GM23338 (cell line): ENCODE data around the gene TBX19. TPM values are rescaled to one million over a fixed set of nuclear protein-coding genes. Genes with fewer than 3 reads are reported as not detected.

Experiments used
- ATAC-seq: fragments of 200-7000 bp; cut with Tn5 transposase; 3 replicates; pipeline ENCODE4 v1.9.1; 2020
- DNase-seq: peaks from one replicate; pipeline ENCODE4 v3.0.0-alpha.2; 2015; ENCODE audit warnings: low spot score
- H2AFZ ChIP-seq: fragments of 200-600 bp; sonication (generic); 2 replicates; pipeline ENCODE4 v1.8.0; 2016; ENCODE audit warnings: antibody characterized with exemption, mild to moderate bottlenecking, moderate library complexity
- H3F3A ChIP-seq: fragments of 200-600 bp; sonication (generic); replicated peaks from 2 replicates; pipeline ENCODE4 v1.8.0; 2017; ENCODE audit warnings: antibody characterized with exemption, mixed run types, low read depth
- H3K27ac ChIP-seq: fragments of 200-600 bp; sonication (generic); 2 replicates; pipeline ENCODE4 v1.6.1; 2016; ENCODE audit warnings: low read depth
- H3K27me3 ChIP-seq: fragments of 200-600 bp; sonication (generic); 2 replicates; pipeline ENCODE4 v1.8.0; 2016; ENCODE audit warnings: mild to moderate bottlenecking, mixed run types, moderate library complexity; ENCODE audit not compliant: insufficient read depth
- H3K36me3 ChIP-seq: fragments of 200-600 bp; sonication (generic); 2 replicates; pipeline ENCODE4 v1.8.0; 2016; ENCODE audit warnings: mild to moderate bottlenecking; ENCODE audit not compliant: insufficient read depth
- H3K4me1 ChIP-seq: fragments of 200-600 bp; sonication (generic); 2 replicates; pipeline ENCODE4 v1.8.0; 2016; ENCODE audit warnings: mild to moderate bottlenecking, moderate library complexity; ENCODE audit not compliant: insufficient read depth
- H3K4me2 ChIP-seq: fragments of 200-600 bp; sonication (generic); 2 replicates; pipeline ENCODE4 v1.7.1; 2017; ENCODE audit warnings: mixed run types
- H3K4me3 ChIP-seq: fragments of 200-600 bp; sonication (generic); 2 replicates; pipeline ENCODE4 v1.6.1; 2016; ENCODE audit warnings: mixed run types
- H3K79me2 ChIP-seq: fragments of 200-600 bp; sonication (generic); replicated peaks from 2 replicates; pipeline ENCODE4 v1.8.0; 2017; ENCODE audit warnings: mild to moderate bottlenecking; ENCODE audit not compliant: insufficient read depth
- H3K9me2 ChIP-seq: fragments of 200-600 bp; sonication (generic); 2 replicates; pipeline ENCODE4 v1.8.0; 2017; ENCODE audit not compliant: insufficient read depth
- H4K20me1 ChIP-seq: fragments of 200-600 bp; sonication (generic); replicated peaks from 2 replicates; pipeline ENCODE4 v1.8.0; 2017; ENCODE audit warnings: mild to moderate bottlenecking; ENCODE audit not compliant: insufficient read depth
- H3K27ac Mint-ChIP-seq: 2 replicates; pipeline ENCODE4 v1.8.0; 2020; ENCODE audit warnings: inconsistent platforms, mild to moderate bottlenecking, moderate library complexity, mixed read lengths
- H3K27me3 Mint-ChIP-seq: 3 replicates; pipeline ENCODE4 v1.8.0; 2022; ENCODE audit warnings: low read depth, mild to moderate bottlenecking, moderate library complexity, mixed read lengths, inconsistent platforms; ENCODE audit not compliant: insufficient read depth, poor library complexity
- H3K36me3 Mint-ChIP-seq: 3 replicates; pipeline ENCODE4 v1.8.0; 2021; ENCODE audit warnings: low read depth, mild to moderate bottlenecking, inconsistent platforms, moderate library complexity, mixed read lengths
- H3K4me1 Mint-ChIP-seq: 3 replicates; pipeline ENCODE4 v1.8.0; 2020; ENCODE audit warnings: mild to moderate bottlenecking, inconsistent platforms, mixed read lengths
- H3K4me3 Mint-ChIP-seq: 3 replicates; pipeline ENCODE4 v1.8.0; 2021; ENCODE audit warnings: moderate library complexity, mild to moderate bottlenecking, inconsistent platforms, mixed read lengths
- H3K9me3 Mint-ChIP-seq: 3 replicates; pipeline ENCODE4 v1.8.0; 2020; ENCODE audit warnings: moderate library complexity, mild to moderate bottlenecking, inconsistent platforms, mixed read lengths
- EZH2 ChIP-seq: fragments of 200-600 bp; sonication (generic); IDR thresholded peaks from one replicate; pipeline ENCODE4 v1.8.0; 2017; ENCODE audit warnings: antibody characterized with exemption, mild to moderate bottlenecking, low read depth; ENCODE audit not compliant: unreplicated experiment
- EZH2phosphoT487 ChIP-seq: fragments of 200-600 bp; sonication (generic); IDR thresholded peaks from one replicate; pipeline ENCODE4 v1.8.1; 2018; ENCODE audit warnings: antibody characterized with exemption; ENCODE audit not compliant: unreplicated experiment
- JUNB ChIP-seq: IDR thresholded peaks from one replicate; pipeline ENCODE4 v1.6.1; 2016; ENCODE audit warnings: antibody characterized with exemption; ENCODE audit not compliant: unreplicated experiment
- NANOG ChIP-seq: IDR thresholded peaks from 2 replicates; pipeline ENCODE4 v1.6.1; 2016; ENCODE audit warnings: antibody characterized with exemption, borderline replicate concordance
- STAT1 ChIP-seq: IDR thresholded peaks from one replicate; pipeline ENCODE4 v1.6.1; 2016; ENCODE audit warnings: antibody characterized with exemption; ENCODE audit not compliant: unreplicated experiment
- ZNF331 ChIP-seq: fragments of 250-450 bp; sonication (Bioruptor Pico); IDR thresholded peaks from 2 replicates; pipeline ENCODE4 v1.5.0; 2020; ENCODE audit warnings: low read depth, mild to moderate bottlenecking, moderate library complexity
- ZNF462 ChIP-seq: fragments of 250-450 bp; sonication (Bioruptor Pico); IDR thresholded peaks from 2 replicates; pipeline ENCODE4 v1.5.0; 2020; ENCODE audit warnings: mild to moderate bottlenecking, moderate library complexity
- polyA plus RNA-seq: library from polyadenylated mRNA; unstranded; fragments of >200 nt; fragmentation: Nextera tagmentation; extraction: Ambion mirVana; gene quantifications from 2 replicates; pipeline ENCODE4 v1.2.1, GENCODE V29; 2016
- total RNA-seq: library from RNA; depleted of rRNA; stranded (reverse); fragments of >200 nt; shearing (Covaris generic); gene quantifications from 2 replicates; pipeline ENCODE4 v1.2.3, GENCODE V29; 2014

The TBX19 gene
- total and polyA plus RNA-seq, 2 experiments from 2014 or later: 0.76 to 1.1 TPM

GRCh38 chr1:168319691-168320090 lies 39.0 kb downstream of the TBX19 start:
- no peak overlapping the region for H3K4me3 ChIP-seq
- Mint-ChIP-seq H3K9me3 (peaks cover under 1% of the 10 kb centered on the region; the same call in 1 of the 3 replicates), H3K4me3 (no peak overlapping the region), H3K4me1 (peaks cover 16% of the 10 kb centered on the region), H3K27ac (no peak overlapping the region), H3K27me3 (no peaks in the 10 kb centered on the region), H3K36me3 (peaks cover under 1% of the 10 kb centered on the region; the same call in 1 of the 3 replicates)
- DNase-seq (peak; percentile 62), ATAC-seq (peak; percentile 64)
- no peak overlapping the region for H3K27ac ChIP-seq
- no peaks in the 10 kb centered on the region for H3K79me2 ChIP-seq
- H3K4me2 ChIP-seq: no peak overlapping the region
- H2AFZ ChIP-seq: 0 out of 2 replicates have a peak overlapping the region, but pooled peaks have one; percentile 19
- H4K20me1 ChIP-seq: no peaks in the 10 kb centered on the region
- H3K27me3 ChIP-seq: no peaks in the 10 kb centered on the region
- H3K9me2 ChIP-seq: peaks cover 18% of the 10 kb centered on the region; the same call in 1 of the 2 replicates
- H3K36me3 ChIP-seq: no peaks in the 10 kb centered on the region
- TF ChIP-seq ZNF331 (CRISPR knock-in tag) (no peak), NANOG (no peak), JUNB (no peak), EZH2 (no peak), STAT1 (no peak), ZNF462 (CRISPR knock-in tag) (no peak), EZH2phosphoT487 (no peak)
- no peaks in the 10 kb centered on the region for H3F3A ChIP-seq
- H3K4me1 ChIP-seq: peaks cover 17% of the 10 kb centered on the region; the same call in 1 of the 2 replicates
